ENCODE data around the gene LY6G5B. TPM values are rescaled to one million over a fixed set of nuclear protein-coding genes. Genes with fewer than 3 reads are reported as not detected.

The LY6G5B gene
- total RNA-seq, 1 donor, result 4.5 TPM

DNA sequence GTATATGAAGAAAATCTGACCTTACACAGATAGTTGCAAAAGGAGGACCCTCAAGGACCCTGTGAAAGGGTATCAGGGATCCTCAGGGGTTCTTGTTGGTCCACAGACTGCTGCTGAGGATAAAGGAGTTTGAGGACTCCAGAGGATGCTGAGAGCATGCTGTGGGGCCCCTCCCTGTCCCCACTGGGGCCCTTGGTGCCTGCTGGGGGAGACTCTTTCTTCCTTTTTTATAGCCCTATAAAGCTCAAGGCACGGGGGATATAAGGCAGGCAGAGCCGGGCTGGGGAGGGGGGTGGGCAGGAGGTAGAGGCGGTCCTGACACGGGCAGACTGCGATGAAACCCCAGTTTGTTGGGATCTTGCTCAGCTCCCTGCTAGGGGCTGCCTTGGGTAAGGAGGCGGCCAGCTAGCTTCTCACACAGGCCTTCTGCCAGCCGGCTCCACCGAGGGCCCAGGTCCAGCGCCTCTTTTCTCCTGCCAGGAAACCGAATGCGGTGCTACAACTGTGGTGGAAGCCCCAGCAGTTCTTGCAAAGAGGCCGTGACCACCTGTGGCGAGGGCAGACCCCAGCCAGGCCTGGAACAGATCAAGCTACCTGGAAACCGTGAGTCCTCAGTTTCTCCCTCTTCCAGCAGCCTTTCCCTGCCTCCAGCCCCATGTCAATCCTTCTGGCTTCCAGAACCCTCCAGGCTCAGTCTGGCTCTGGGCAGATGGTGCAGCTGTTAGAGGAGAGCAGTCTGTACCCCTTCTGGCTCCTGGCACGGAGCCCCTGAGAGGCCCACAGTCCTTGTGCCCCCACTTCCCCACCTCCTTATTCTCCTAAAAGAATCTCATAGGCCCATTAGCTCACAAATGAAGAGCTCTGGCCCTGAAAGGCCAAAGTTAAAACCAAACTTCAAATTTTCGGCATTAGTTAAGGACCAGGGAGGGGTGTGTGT is 45.5 kb downstream of the LY6G5B start, which contains the start of gene LY6G6D:
Gene LY6G6D, plus strand, starts transcription at position 327 of the 937 bp plus-strand sequence. Its CDS starts 8 bp downstream, at position 335.
- DNase-seq (ENCODE audit: low read depth), result no peak
- TF ChIP-seq, protein P1, sequence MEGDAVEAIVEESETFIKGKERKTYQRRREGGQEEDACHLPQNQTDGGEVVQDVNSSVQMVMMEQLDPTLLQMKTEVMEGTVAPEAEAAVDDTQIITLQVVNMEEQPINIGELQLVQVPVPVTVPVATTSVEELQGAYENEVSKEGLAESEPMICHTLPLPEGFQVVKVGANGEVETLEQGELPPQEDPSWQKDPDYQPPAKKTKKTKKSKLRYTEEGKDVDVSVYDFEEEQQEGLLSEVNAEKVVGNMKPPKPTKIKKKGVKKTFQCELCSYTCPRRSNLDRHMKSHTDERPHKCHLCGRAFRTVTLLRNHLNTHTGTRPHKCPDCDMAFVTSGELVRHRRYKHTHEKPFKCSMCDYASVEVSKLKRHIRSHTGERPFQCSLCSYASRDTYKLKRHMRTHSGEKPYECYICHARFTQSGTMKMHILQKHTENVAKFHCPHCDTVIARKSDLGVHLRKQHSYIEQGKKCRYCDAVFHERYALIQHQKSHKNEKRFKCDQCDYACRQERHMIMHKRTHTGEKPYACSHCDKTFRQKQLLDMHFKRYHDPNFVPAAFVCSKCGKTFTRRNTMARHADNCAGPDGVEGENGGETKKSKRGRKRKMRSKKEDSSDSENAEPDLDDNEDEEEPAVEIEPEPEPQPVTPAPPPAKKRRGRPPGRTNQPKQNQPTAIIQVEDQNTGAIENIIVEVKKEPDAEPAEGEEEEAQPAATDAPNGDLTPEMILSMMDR (IDR thresholded peaks at IDR 0.05; ENCODE audit: insufficient read depth, low read length), result no peak
- no peak within 1 kb of the TSS for H3K4me3 ChIP-seq (ENCODE audit: low read depth, low read length)

DNA sequence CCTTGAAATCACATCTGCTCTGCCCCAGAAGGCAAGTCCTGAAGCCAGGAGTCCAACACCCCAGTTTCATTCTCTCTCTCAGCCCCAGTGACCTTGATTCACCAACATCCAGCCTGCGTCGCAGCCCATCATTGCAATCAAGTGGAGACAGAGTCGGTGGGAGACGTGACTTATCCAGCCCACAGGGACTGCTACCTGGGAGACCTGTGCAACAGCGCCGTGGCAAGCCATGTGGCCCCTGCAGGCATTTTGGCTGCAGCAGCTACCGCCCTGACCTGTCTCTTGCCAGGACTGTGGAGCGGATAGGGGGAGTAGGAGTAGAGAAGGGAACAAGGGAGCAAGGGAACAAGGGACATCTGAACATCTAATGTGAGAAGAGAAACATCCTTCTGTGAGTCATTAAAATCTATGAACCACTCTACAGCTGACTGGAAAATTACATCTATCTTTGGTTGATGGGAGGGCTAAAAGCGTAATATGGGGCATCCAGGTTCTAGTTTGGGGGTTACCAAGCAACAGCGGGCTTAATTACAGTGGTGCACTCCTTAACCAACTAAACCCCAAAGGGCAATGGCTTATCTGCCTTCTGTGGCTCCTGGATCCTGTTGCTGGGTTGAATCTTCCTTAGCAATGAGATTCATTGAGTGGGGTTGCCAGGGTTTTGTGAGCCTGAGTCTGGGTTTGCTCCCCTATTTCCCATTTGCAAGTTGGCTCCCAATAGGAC is 47.9 kb downstream of the LY6G5B start:
- DNase-seq (ENCODE audit: low read depth), result no peak
- TF ChIP-seq, protein P1 (IDR thresholded peaks at IDR 0.05; ENCODE audit: insufficient read depth, low read length), result no peak
- no peak overlapping the region for H3K4me3 ChIP-seq (ENCODE audit: low read depth, low read length)

DNA sequence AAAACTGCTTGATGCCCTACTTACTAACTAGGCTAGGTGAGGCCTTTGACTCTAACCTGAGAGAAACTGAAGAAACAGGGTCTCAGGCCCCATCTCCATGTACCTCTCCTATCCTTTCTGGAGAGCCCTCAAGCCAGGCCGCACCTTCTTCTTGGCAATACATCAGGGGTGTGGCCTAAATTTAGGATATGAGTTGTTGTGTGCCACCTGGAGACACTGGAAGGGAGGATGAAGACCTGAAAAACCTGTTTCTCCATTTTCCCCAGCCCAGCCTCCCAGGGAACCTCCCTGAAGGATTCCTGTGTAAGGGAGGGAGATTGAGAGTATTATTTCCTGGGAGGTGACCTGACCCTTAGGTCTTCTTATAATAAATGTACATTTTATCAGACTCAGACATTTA is 48.5 kb downstream of the LY6G5B start:
- DNase-seq (ENCODE audit: low read depth), result no peak
- H3K4me3 ChIP-seq (ENCODE audit: low read depth, low read length), result no peak overlapping the region
- TF ChIP-seq, protein P1 (IDR thresholded peaks at IDR 0.05; ENCODE audit: insufficient read depth, low read length), result no peak

DNA sequence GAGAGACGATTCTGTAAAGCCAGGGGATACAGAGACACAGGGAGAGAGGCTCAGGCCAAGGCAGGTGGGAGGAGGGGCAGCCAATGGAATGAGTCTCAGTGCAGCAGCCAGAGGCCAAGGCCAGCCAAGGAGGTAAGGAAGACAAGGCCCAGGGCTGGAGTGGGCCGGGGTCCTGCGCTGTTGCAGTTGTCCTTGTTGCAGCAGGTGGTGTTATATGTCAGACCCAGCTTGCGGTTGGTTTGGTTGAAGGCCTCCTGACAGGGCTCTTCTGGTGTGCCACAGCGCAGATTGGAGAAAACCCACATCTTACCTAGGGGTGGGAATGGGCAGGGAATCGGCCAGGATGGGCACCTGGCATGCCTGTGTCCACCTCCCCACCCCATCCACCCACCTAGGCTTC is 49.2 kb downstream of the LY6G5B start:
- TF ChIP-seq, protein P1 (IDR thresholded peaks at IDR 0.05; ENCODE audit: insufficient read depth, low read length), result no peak
- no peak for DNase-seq (ENCODE audit: low read depth)
- no peak overlapping the region for H3K4me3 ChIP-seq (ENCODE audit: low read depth, low read length)

DNA sequence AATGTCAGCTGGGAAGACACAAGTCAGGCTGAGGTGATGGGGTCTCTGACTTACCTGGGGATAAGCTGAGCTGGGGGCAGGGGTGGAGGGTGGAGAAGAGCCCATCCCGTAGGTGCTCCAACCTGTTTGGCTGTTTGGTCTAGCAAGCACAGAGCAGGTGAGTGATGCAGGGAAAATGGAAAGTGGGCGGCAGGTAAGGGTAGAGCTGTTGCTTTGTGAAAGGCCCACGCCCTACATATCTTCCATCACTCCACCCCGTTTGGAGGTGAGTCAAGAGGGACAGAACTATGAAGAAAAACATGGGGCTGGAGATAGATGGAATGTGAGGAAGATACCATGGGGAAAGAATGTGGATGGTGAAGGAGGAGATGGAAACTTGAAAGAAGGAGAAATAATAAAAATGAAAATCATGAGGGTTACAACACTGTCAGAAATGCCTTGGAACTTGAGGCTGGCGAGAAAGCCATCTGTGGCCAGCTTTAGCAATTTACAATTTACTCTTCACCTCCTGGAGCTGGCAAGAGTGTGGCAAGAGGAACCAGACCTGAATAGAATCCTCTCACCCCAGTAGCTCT is 50.5 kb downstream of the LY6G5B start:
- TF ChIP-seq, protein P1 (IDR thresholded peaks at IDR 0.05; ENCODE audit: insufficient read depth, low read length), result no peak
- no peak overlapping the region for H3K4me3 ChIP-seq (ENCODE audit: low read depth, low read length)

DNA sequence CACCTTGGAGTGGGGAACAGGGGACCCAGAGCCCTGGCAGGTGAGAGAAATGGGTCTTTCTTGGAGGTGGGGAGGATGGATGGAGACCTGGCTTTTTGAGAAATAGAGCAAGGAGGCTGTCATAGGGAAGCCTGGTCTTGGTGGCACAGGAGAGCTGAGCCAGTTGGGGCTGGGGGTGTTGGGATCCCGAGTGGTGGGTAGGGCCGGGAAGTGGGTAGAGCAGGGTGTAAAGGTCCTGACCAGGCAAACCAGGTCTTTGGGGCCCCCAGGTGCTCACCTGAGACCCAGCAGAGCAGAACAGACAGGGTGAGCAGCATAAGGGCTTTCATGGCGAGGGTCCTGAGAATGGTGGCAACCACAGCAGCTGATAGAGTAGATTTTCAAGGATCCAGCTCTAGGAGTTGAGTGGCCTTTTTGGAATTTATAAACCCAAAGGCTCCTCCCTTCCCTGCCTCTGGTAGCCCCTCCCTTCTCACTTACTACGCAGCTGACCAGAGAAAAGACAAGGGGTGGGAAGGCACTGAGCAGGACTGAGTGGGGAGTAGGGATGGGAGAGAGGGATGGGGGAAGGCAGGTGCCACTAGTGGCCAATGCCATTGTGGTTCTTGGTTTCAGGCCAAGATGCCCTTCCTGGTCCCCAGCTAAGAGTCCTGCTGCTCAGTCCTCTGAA is 51.7 kb downstream of the LY6G5B start, which contains the start of gene LY6G6C:
Gene LY6G6C, minus strand, starts transcription at position 396 of the 670 bp plus-strand sequence. Its CDS starts 67 bp downstream, at position 329.
- H3K4me3 ChIP-seq (ENCODE audit: low read depth, low read length), result no peak within 1 kb of the TSS
- DNase-seq (ENCODE audit: low read depth), result no peak
- TF ChIP-seq, protein P1 (IDR thresholded peaks at IDR 0.05; ENCODE audit: insufficient read depth, low read length), result no peak

More for the DNA sequence above, 50.5 kb downstream of the LY6G5B start:
- no peak for DNase-seq (ENCODE audit: low read depth)

Measured in fibroblast of the aortic adventitia (primary cell).